K562 (cell line): ENCODE measurements around the gene BTBD2. TPM values are rescaled to one million over a fixed set of nuclear protein-coding genes. Genes with fewer than 3 reads are reported as not detected.

Experiments used
- ARNT ChIP-seq, 2 experiments: fragments of 450-650 bp; IDR thresholded peaks; 2 replicates each; pipeline ENCODE4 v1.6.1; 2016; ENCODE audit warnings: mild to moderate bottlenecking in 1 of 2
- CBX1 ChIP-seq: sonication (generic); IDR thresholded peaks from 2 replicates; pipeline ENCODE4 v1.6.1; 2016; ENCODE audit warnings: antibody characterized with exemption, low read depth, mild to moderate bottlenecking
- CBX2 ChIP-seq: fragments of 200-600 bp; sonication (generic); IDR thresholded peaks from one replicate; pipeline ENCODE4 v1.6.1; 2012; ENCODE audit warnings: mild to moderate bottlenecking, low read length, inconsistent platforms; ENCODE audit not compliant: insufficient read depth, poor library complexity, severe bottlenecking
- CC2D1A ChIP-seq: fragments of 450-650 bp; IDR thresholded peaks from 2 replicates; pipeline ENCODE4 v1.6.1; 2017; ENCODE audit warnings: mild to moderate bottlenecking
- GATAD2B ChIP-seq: fragments of 450-650 bp; IDR thresholded peaks from 2 replicates; pipeline ENCODE4 v1.6.1; 2017; ENCODE audit warnings: mild to moderate bottlenecking, borderline replicate concordance
- HDGF ChIP-seq: fragments of 450-650 bp; IDR thresholded peaks from 2 replicates; pipeline ENCODE4 v1.6.1; 2016
- HMG20B ChIP-seq: fragments of 250-450 bp; sonication (Bioruptor Pico); IDR thresholded peaks from 2 replicates; pipeline ENCODE4 v1.5.0; 2021; ENCODE audit warnings: mild to moderate bottlenecking
- KAT2B ChIP-seq: IDR thresholded peaks from one replicate; pipeline ENCODE4 v1.6.1; 2012; ENCODE audit warnings: low read depth, mild to moderate bottlenecking, control low read depth, inconsistent platforms, low read length, moderate library complexity
- MYNN ChIP-seq, 2 experiments: sonication (generic); formaldehyde crosslinking in 1 of 2; IDR thresholded peaks; 2 replicates each; pipeline versions ENCODE4 v1.5.0 to v1.6.1; 2016 to 2020; ENCODE audit warnings: antibody characterized with exemption in 1 of 2, missing genetic modification reagents in 1 of 2
- NCOA6 ChIP-seq: fragments of 450-650 bp; IDR thresholded peaks from 2 replicates; pipeline ENCODE4 v1.6.1; 2017; ENCODE audit warnings: mild to moderate bottlenecking
- NCOR1 ChIP-seq: fragments of 450-650 bp; IDR thresholded peaks from 2 replicates; pipeline ENCODE4 v1.6.1; 2016; ENCODE audit warnings: mild to moderate bottlenecking, moderate library complexity
- PHB ChIP-seq: fragments of 250-450 bp; sonication (Bioruptor Pico); IDR thresholded peaks from 2 replicates; pipeline ENCODE4 v1.5.0; 2021
- PYGO2 ChIP-seq: fragments of 450-650 bp; IDR thresholded peaks from 2 replicates; pipeline ENCODE4 v1.6.1; 2016; ENCODE audit warnings: mild to moderate bottlenecking, missing genetic modification characterization, moderate library complexity, missing compliant biosample characterization
- RBM25 ChIP-seq: fragments of 200-400 bp; formaldehyde crosslinking; IDR thresholded peaks from 2 replicates; pipeline ENCODE4 v1.6.1; 2018; ENCODE audit warnings: low read length, low read depth, moderate library complexity; ENCODE audit not compliant: severe bottlenecking
- SREBF1 ChIP-seq: fragments of 150-350 bp; IDR thresholded peaks from 2 replicates; pipeline ENCODE4 v1.6.1; 2014; ENCODE audit warnings: antibody characterized with exemption, low read depth, low read length, borderline replicate concordance
- SRF ChIP-seq, 2 experiments: fragments of 250-450, 450-650 bp in 1 of 2; sonication (Bioruptor Pico) in 1 of 2; sonication (generic) in 1 of 2; formaldehyde crosslinking; IDR thresholded peaks; 2 replicates each; pipeline versions ENCODE4 v1.5.0 to v1.5.1; 2020 to 2022; ENCODE audit warnings: mild to moderate bottlenecking in 1 of 2, missing genetic modification reagents in 1 of 2
- TFAP4 ChIP-seq: sonication (generic); formaldehyde crosslinking; IDR thresholded peaks from 2 replicates; pipeline ENCODE4 v1.8.0; 2022; ENCODE audit warnings: missing genetic modification reagents, mild to moderate bottlenecking, moderate library complexity, borderline replicate concordance
- THRA ChIP-seq: fragments of 450-650 bp; IDR thresholded peaks from 2 replicates; pipeline ENCODE4 v1.6.1; 2017; ENCODE audit warnings: mild to moderate bottlenecking, moderate library complexity
- U2AF1 ChIP-seq: fragments of 200-400 bp; formaldehyde crosslinking; optimal IDR thresholded peaks from 2 replicates; pipeline ENCODE3; 2017; ENCODE audit warnings: mild to moderate bottlenecking, low read depth, low read length, moderate library complexity
- ZNF134 ChIP-seq: fragments of 250-450 bp; sonication (Bioruptor Pico); conservative IDR thresholded peaks from 2 replicates; pipeline ENCODE4 v1.4.0; 2020
- ZNF143 ChIP-seq: sonication (generic); formaldehyde crosslinking; IDR thresholded peaks from 2 replicates; pipeline ENCODE4 v1.9.0; 2022; ENCODE audit warnings: mild to moderate bottlenecking, missing genetic modification reagents
- ZNF224 ChIP-seq: sonication (generic); formaldehyde crosslinking; IDR thresholded peaks from 2 replicates; pipeline ENCODE4 v1.8.0; 2022; ENCODE audit warnings: mild to moderate bottlenecking, missing genetic modification reagents
- ZNF778 ChIP-seq: fragments of 450-650 bp; formaldehyde crosslinking; IDR thresholded peaks from 2 replicates; pipeline ENCODE4 v1.4.0; 2020; ENCODE audit warnings: mild to moderate bottlenecking, moderate library complexity
- polyA plus RNA-seq, 8 experiments: library from polyadenylated mRNA; depleted of rRNA in 4 of 8; stranded (reverse) in 5 of 8; unstranded in 3 of 8; fragments of >200 nt; fragmentation: Nextera tagmentation in 2 of 8; fragmentation: Illumina TruSeq in 1 of 8; extraction: Ambion mirVana in 2 of 8; extraction: Trizol in 1 of 8; gene quantifications; 2 replicates each; pipeline versions ENCODE4 v1.2.1 to v1.2.3, GENCODE V29; 2011 to 2014; ENCODE audit warnings: inconsistent platforms in 1 of 8, missing spikeins in 1 of 8
- total RNA-seq, 7 experiments: library from RNA; depleted of rRNA in 6 of 7; stranded (reverse); fragments of >200 nt in 6 of 7; fragmentation: Illumina TruSeq in 2 of 7; extraction: Trizol in 2 of 7; gene quantifications; 2 replicates each; pipeline versions ENCODE4 v1.2.1 to v1.2.3, GENCODE V29; 2011 to 2021; ENCODE audit warnings: low replicate concordance in 1 of 7
- TF ChIP-seq, protein P1 (sequence below): sonication (generic); formaldehyde crosslinking; IDR thresholded peaks from 2 replicates; pipeline ENCODE4 v1.8.0; 2022; ENCODE audit warnings: mild to moderate bottlenecking, low read depth, missing genetic modification reagents
- TF ChIP-seq, protein P2 (sequence below): fragments of 200-400 bp; formaldehyde crosslinking; IDR thresholded peaks from 2 replicates; pipeline ENCODE4 v1.6.1; 2017; ENCODE audit warnings: mild to moderate bottlenecking, low read depth, low read length, moderate library complexity

Gene BTBD2
- total and polyA plus RNA-seq, 9 of the 15 experiments (the other 6 are each of a cell fraction or from before 2014, with no cell fraction given) = 0.10 to 15.6 (median 6.9) TPM

DNA sequence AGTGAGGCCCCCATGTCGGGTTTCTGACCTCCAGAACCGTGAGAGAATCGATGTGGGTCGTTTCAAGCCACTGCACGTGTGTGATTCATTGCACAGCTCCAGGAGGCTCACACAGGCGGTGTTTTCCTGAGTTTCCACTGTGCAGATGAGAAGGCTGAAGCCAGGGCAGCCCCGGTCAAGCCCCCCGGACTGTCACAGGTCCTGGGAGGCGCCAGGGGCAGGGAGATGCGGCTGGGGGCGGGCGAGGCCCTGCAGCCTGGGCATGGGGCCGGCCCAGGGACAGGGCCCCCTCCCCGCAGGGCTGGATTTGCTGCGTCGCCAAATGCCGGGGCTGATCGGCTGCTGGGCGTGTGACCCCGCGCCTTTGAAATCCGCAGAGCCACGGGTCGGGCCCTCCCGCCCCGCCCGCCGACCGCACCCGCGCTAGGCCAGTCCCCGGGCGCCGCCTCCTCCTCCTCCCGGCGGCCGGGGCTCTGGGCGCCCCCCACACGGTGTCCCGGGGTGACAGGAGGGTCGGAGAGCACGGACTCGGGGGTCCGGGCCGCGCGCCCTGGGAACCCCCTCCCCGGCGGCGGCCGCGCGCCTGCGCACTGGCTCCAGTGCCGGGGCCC lies 45.5 kb upstream of the BTBD2 start (continued):
- 0 out of 2 replicates have a peak, but pooled peaks have one; percentile 18 for TF ChIP-seq MYNN (IDR thresholded peaks at IDR 0.05)
- no peak for TF ChIP-seq MYNN (CRISPR knock-in tag; IDR thresholded peaks at IDR 0.05)
- TF ChIP-seq HDGF = no peak
- TF ChIP-seq TFAP4 (CRISPR knock-in tag) = peak; percentile 20; the same call in 1 of the 2 replicates
- no peak; the same call in none of the 2 replicates for TF ChIP-seq GATAD2B
- no peak for TF ChIP-seq SRF (CRISPR knock-in tag; IDR thresholded peaks at IDR 0.05)
- TF ChIP-seq SREBF1 = no peak
- TF ChIP-seq NCOR1 = no peak
- TF ChIP-seq ARNT (IDR thresholded peaks at IDR 0.05) = no peak
- TF ChIP-seq PYGO2 (tag) = no peak
- TF ChIP-seq, protein P1, sequence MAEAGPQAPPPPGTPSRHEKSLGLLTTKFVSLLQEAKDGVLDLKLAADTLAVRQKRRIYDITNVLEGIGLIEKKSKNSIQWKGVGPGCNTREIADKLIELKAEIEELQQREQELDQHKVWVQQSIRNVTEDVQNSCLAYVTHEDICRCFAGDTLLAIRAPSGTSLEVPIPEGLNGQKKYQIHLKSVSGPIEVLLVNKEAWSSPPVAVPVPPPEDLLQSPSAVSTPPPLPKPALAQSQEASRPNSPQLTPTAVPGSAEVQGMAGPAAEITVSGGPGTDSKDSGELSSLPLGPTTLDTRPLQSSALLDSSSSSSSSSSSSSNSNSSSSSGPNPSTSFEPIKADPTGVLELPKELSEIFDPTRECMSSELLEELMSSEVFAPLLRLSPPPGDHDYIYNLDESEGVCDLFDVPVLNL = 0 out of 2 replicates have a peak, but pooled peaks have one; percentile 60
- TF ChIP-seq KAT2B = no peak
- no peak for TF ChIP-seq ZNF224 (CRISPR knock-in tag)
- no peak for TF ChIP-seq PHB (CRISPR knock-in tag)
- no peak for TF ChIP-seq HMG20B (CRISPR knock-in tag)
- TF ChIP-seq ZNF143 (CRISPR knock-in tag) = no peak
- TF ChIP-seq RBM25 = peak; percentile 48
- TF ChIP-seq NCOA6 = no peak
- peak; percentile 72 for TF ChIP-seq U2AF1
- TF ChIP-seq CC2D1A = no peak
- TF ChIP-seq CBX2 = no peak
- no peak for TF ChIP-seq ZNF134 (CRISPR knock-in tag)
- no peak for TF ChIP-seq THRA
- TF ChIP-seq, protein P2, sequence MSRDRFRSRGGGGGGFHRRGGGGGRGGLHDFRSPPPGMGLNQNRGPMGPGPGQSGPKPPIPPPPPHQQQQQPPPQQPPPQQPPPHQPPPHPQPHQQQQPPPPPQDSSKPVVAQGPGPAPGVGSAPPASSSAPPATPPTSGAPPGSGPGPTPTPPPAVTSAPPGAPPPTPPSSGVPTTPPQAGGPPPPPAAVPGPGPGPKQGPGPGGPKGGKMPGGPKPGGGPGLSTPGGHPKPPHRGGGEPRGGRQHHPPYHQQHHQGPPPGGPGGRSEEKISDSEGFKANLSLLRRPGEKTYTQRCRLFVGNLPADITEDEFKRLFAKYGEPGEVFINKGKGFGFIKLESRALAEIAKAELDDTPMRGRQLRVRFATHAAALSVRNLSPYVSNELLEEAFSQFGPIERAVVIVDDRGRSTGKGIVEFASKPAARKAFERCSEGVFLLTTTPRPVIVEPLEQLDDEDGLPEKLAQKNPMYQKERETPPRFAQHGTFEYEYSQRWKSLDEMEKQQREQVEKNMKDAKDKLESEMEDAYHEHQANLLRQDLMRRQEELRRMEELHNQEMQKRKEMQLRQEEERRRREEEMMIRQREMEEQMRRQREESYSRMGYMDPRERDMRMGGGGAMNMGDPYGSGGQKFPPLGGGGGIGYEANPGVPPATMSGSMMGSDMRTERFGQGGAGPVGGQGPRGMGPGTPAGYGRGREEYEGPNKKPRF = no peak
- TF ChIP-seq ZNF778 = no peak
- TF ChIP-seq CBX1 = no peak
